IMR-90 (cell line): ENCODE measurements around the gene ITFG1. TPM values are rescaled to one million over a fixed set of nuclear protein-coding genes. Genes with fewer than 3 reads are reported as not detected.

Experiments
- ATAC-seq: fragments of 200-7000 bp; cut with Tn5 transposase; 2 replicates; pipeline ENCODE4 v1.9.1; 2020; ENCODE audit warnings: low read depth, mild to moderate bottlenecking, moderate library complexity
- BruUV-seq: library from RNA; stranded (reverse); fragments of 400-500 nt; replicated peaks from 2 replicates; lab custom pipeline; 2021; lab: Mats Ljungman, UMichigan
- CTCF ChIA-PET: fragments of 300-600 bp; formaldehyde crosslinking; extraction: SDS; loops from one replicate; lab custom pipeline; 2021; ENCODE audit warnings: antibody characterized with exemption; lab: Yijun Ruan, JAX
- POLR2A ChIA-PET: fragments of 300-600 bp; sonication (Branson Sonifier 250); formaldehyde crosslinking; loops from one replicate; lab custom pipeline; 2022; ENCODE audit warnings: antibody characterized with exemption; ENCODE audit not compliant: unreplicated experiment; lab: Charles Lee
- DNase-seq: peaks from one replicate; pipeline ENCODE4 v3.0.0; 2013
- H2AFZ ChIP-seq: replicated peaks from 2 replicates; pipeline ENCODE3; 2013; ENCODE audit warnings: low read length, mild to moderate bottlenecking; ENCODE audit not compliant: poor library complexity
- H2AK5ac ChIP-seq: 2 replicates; pipeline ENCODE4 v1.6.1; 2013; ENCODE audit warnings: low read depth, low read length, inconsistent platforms
- H2AK9ac ChIP-seq: replicated peaks from 2 replicates; pipeline ENCODE3; 2013; ENCODE audit warnings: mild to moderate bottlenecking, low read depth, low read length, moderate library complexity; ENCODE audit not compliant: poor library complexity
- H2BK120ac ChIP-seq: 2 replicates; pipeline ENCODE4 v1.6.1; 2013; ENCODE audit warnings: low read depth, low read length, inconsistent platforms
- H2BK15ac ChIP-seq: 3 replicates; pipeline ENCODE4 v1.6.1; 2013; ENCODE audit warnings: low read depth, low read length, inconsistent platforms
- H2BK20ac ChIP-seq: 2 replicates; pipeline ENCODE4 v1.6.1; 2013; ENCODE audit warnings: low read depth, mild to moderate bottlenecking, inconsistent platforms, low read length, moderate library complexity
- H2BK5ac ChIP-seq: 2 replicates; pipeline ENCODE4 v1.6.1; 2013; ENCODE audit warnings: mild to moderate bottlenecking, low read depth, low read length, inconsistent platforms; ENCODE audit not compliant: poor library complexity, severe bottlenecking
- H3K14ac ChIP-seq: replicated peaks from 2 replicates; pipeline ENCODE4 v1.6.1; 2013; ENCODE audit warnings: low read depth, low read length, inconsistent platforms
- H3K18ac ChIP-seq: 2 replicates; pipeline ENCODE4 v1.6.1; 2013; ENCODE audit warnings: low read depth, low read length, control low read depth
- H3K23ac ChIP-seq: 2 replicates; pipeline ENCODE4 v1.6.1; 2013; ENCODE audit warnings: low read depth, low read length, inconsistent platforms
- H3K27ac ChIP-seq: 2 replicates; pipeline ENCODE4 v1.5.1; 2013; ENCODE audit warnings: mild to moderate bottlenecking, control low read depth, low read length; ENCODE audit not compliant: insufficient read depth
- H3K27me3 ChIP-seq: 2 replicates; pipeline ENCODE4 v1.6.1; 2013; ENCODE audit warnings: low read length; ENCODE audit not compliant: control insufficient read depth, insufficient read depth
- H3K36me3 ChIP-seq: 2 replicates; pipeline ENCODE4 v1.6.1; 2013; ENCODE audit warnings: low read length, mixed read lengths; ENCODE audit not compliant: control insufficient read depth, insufficient read depth
- H3K4ac ChIP-seq: 2 replicates; pipeline ENCODE4 v1.6.1; 2013; ENCODE audit warnings: low read depth, low read length, inconsistent platforms
- H3K4me1 ChIP-seq: 2 replicates; pipeline ENCODE4 v1.6.1; 2013; ENCODE audit warnings: low read length, mixed read lengths; ENCODE audit not compliant: control insufficient read depth, insufficient read depth
- H3K4me2 ChIP-seq: 2 replicates; pipeline ENCODE4 v1.6.1; 2013; ENCODE audit warnings: low read depth, mild to moderate bottlenecking, control low read depth, low read length, moderate library complexity
- H3K4me3 ChIP-seq: 2 replicates; pipeline ENCODE4 v1.5.1; 2013; ENCODE audit warnings: low read depth, mild to moderate bottlenecking, control low read depth, low read length, moderate library complexity; ENCODE audit not compliant: insufficient read depth
- H3K56ac ChIP-seq: 2 replicates; pipeline ENCODE4 v1.6.1; 2013; ENCODE audit warnings: low read length, inconsistent platforms; ENCODE audit not compliant: insufficient read depth; ENCODE audit errors: extremely low read depth
- H3K79me1 ChIP-seq, 2 experiments: 2 replicates each; pipeline ENCODE4 v1.6.1; 2013; ENCODE audit warnings: low read length in 2 of 2, inconsistent platforms in 1 of 2, low read depth in 1 of 2
- H3K9ac ChIP-seq: 2 replicates; pipeline ENCODE4 v1.6.1; 2013; ENCODE audit warnings: low read depth, low read length, control low read depth
- H3K9me1 ChIP-seq: 2 replicates; pipeline ENCODE4 v1.6.1; 2013; ENCODE audit warnings: low read length, inconsistent platforms; ENCODE audit not compliant: insufficient read depth
- H3K9me3 ChIP-seq: 2 replicates; pipeline ENCODE4 v1.6.1; 2013; ENCODE audit warnings: low read length; ENCODE audit not compliant: control insufficient read depth, insufficient read depth
- H4K20me1 ChIP-seq: 2 replicates; pipeline ENCODE4 v1.6.1; 2013; ENCODE audit warnings: low read length, inconsistent platforms; ENCODE audit not compliant: insufficient read depth
- H4K5ac ChIP-seq: 2 replicates; pipeline ENCODE4 v1.6.1; 2013; ENCODE audit warnings: mild to moderate bottlenecking, low read depth, low read length, control low read depth
- H4K8ac ChIP-seq, 2 experiments: 2 replicates each; pipeline ENCODE4 v1.6.1; 2013; ENCODE audit warnings: low read depth in 2 of 2, low read length in 2 of 2, control low read depth in 1 of 2, inconsistent platforms in 1 of 2
- H4K91ac ChIP-seq: 2 replicates; pipeline ENCODE4 v1.6.1; 2013; ENCODE audit warnings: low read depth, low read length, inconsistent platforms; ENCODE audit not compliant: insufficient read depth
- BHLHE40 ChIP-seq: fragments of 150-350 bp; IDR thresholded peaks from 2 replicates; pipeline ENCODE4 v1.6.1; 2016; ENCODE audit warnings: mild to moderate bottlenecking, low read depth, low read length
- CEBPB ChIP-seq: IDR thresholded peaks from 2 replicates; pipeline ENCODE4 v1.6.1; 2012; ENCODE audit warnings: low read depth, low read length, improper control_type of control experiment
- CHD1 ChIP-seq: IDR thresholded peaks from 2 replicates; pipeline ENCODE4 v1.6.1; 2012; ENCODE audit warnings: low read depth, low read length, improper control_type of control experiment
- FOS ChIP-seq: fragments of 150-350 bp; IDR thresholded peaks from 2 replicates; pipeline ENCODE4 v1.6.1; 2016; ENCODE audit warnings: low read depth, low read length
- MAFK ChIP-seq: IDR thresholded peaks from 2 replicates; pipeline ENCODE4 v1.6.1; 2012; ENCODE audit warnings: low read depth, low read length, improper control_type of control experiment
- MAZ ChIP-seq: IDR thresholded peaks from 2 replicates; pipeline ENCODE4 v1.6.1; 2012; ENCODE audit warnings: low read depth, mild to moderate bottlenecking, low read length, improper control_type of control experiment, moderate library complexity, borderline replicate concordance
- MXI1 ChIP-seq: IDR thresholded peaks from 2 replicates; pipeline ENCODE4 v1.6.1; 2012; ENCODE audit warnings: low read depth, mild to moderate bottlenecking, low read length, moderate library complexity, borderline replicate concordance
- NFE2L2 ChIP-seq: fragments of 150-350 bp; IDR thresholded peaks from 2 replicates; pipeline ENCODE4 v1.6.1; 2016; ENCODE audit warnings: low read depth, mild to moderate bottlenecking, low read length
- POLR2A ChIP-seq: IDR thresholded peaks from 2 replicates; pipeline ENCODE4 v1.6.1; 2012; ENCODE audit warnings: mild to moderate bottlenecking, low read depth, low read length
- RAD21 ChIP-seq: IDR thresholded peaks from 2 replicates; pipeline ENCODE4 v1.6.1; 2012; ENCODE audit warnings: low read length, improper control_type of control experiment
- RCOR1 ChIP-seq: IDR thresholded peaks from 2 replicates; pipeline ENCODE4 v1.6.1; 2012; ENCODE audit warnings: mild to moderate bottlenecking, low read length, improper control_type of control experiment; ENCODE audit not compliant: insufficient replicate concordance
- RFX5 ChIP-seq: IDR thresholded peaks from 2 replicates; pipeline ENCODE4 v1.8.0; 2012; ENCODE audit warnings: low read depth, mild to moderate bottlenecking, low read length, moderate library complexity
- SMC3 ChIP-seq: fragments of 150-350 bp; IDR thresholded peaks from 2 replicates; pipeline ENCODE4 v1.6.1; 2016; ENCODE audit warnings: low read depth, mild to moderate bottlenecking, antibody characterized with exemption, low read length, moderate library complexity
- WGBS, 2 experiments: methylation state at CpG; one replicate each; pipeline versions ENCODE4 v1.1.5 to v1.1.7; 2013; ENCODE audit warnings: missing lambda C conversion rate in 2 of 2; ENCODE audit not compliant: insufficient read length in 1 of 2; ENCODE audit errors: extremely low coverage in 2 of 2; 5-methylcytosine and 5-hydroxymethylcytosine counted together
- dilution Hi-C: fragments of 300-500 bp; cut with HindIII; formaldehyde crosslinking; loops from one replicate; pipeline ENCODE4 v1.14.3; 2018; ENCODE audit warnings: low sequenced_read_pairs; ENCODE audit not compliant: unreplicated experiment
- in situ Hi-C: fragments of 300-500 bp; cut with MboI; formaldehyde crosslinking; loops from 3 replicates; pipeline ENCODE4 v1.14.3; 2019; ENCODE audit warnings: low sequenced_read_pairs, inconsistent platforms, mixed read lengths
- intact Hi-C: fragments of 100-400 bp; cut with micrococcal nuclease; formaldehyde crosslinking; loops from 2 replicates; pipeline ENCODE4 v1.10.0; 2022
- polyA plus RNA-seq, 3 experiments: library from polyadenylated mRNA; depleted of rRNA; stranded (reverse); fragments of >200 nt; gene quantifications; 2 replicates each; pipeline ENCODE4 v1.2.3, GENCODE V29; 2012; ENCODE audit warnings: low replicate concordance in 1 of 3
- total RNA-seq: library from RNA; depleted of rRNA; stranded (reverse); fragments of >200 nt; gene quantifications from 2 replicates; pipeline ENCODE4 v1.2.3, GENCODE V29; 2012
- TF ChIP-seq, protein P1 (sequence below): fragments of 150-350 bp; IDR thresholded peaks from 2 replicates; pipeline ENCODE4 v1.6.1; 2016; ENCODE audit warnings: low read depth, mild to moderate bottlenecking, low read length, moderate library complexity, borderline replicate concordance
- TF ChIP-seq, protein P2 (sequence below): fragments of 150-350 bp; IDR thresholded peaks from 2 replicates; pipeline ENCODE4 v1.6.1; 2017; ENCODE audit warnings: mild to moderate bottlenecking, antibody characterized with exemption, low read length, low read depth
- TF ChIP-seq, protein P3 (sequence below): conservative IDR thresholded peaks from 2 replicates; pipeline ENCODE4 v1.5.1; 2012; ENCODE audit warnings: mild to moderate bottlenecking, low read depth, low read length, improper control_type of control experiment

The ITFG1 gene
- total and polyA plus RNA-seq, 2 of the 4 experiments (the other 2 are of a cell fraction) = 54.3 to 60.4 TPM

DNA sequence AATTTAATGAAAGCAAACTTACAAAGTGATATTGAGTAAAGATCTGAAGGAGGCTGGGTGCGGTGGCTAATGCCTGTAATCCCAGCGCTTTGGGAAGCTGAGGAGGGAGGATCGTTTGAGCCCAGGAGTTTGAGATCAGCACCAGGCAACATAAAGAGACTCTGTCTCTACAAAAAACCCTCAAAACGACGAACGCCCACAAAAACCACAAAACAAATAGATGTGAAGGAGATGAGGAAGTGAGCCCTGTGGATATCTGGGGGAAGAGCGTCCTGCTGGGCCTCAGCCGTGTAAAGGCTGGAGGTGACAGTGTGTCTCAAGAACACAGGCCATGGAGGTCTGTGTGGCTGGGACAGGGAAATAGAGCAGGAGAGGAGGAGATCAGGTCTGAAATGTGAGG is 68.8 kb downstream of the ITFG1 start:
- H3K27me3 ChIP-seq = no peaks in the 10 kb centered on the region
- H3K4me2 ChIP-seq = no peak overlapping the region
- no peaks in the 10 kb centered on the region for H4K20me1 ChIP-seq
- H4K91ac ChIP-seq = no peak overlapping the region
- H3K9me3 ChIP-seq = no peaks in the 10 kb centered on the region
- H3K18ac ChIP-seq = no peak overlapping the region; the same call in 1 of the 2 replicates
- no peak overlapping the region for H2AFZ ChIP-seq
- no peak overlapping the region for H3K4ac ChIP-seq
- H3K79me1 ChIP-seq = 0 out of 4 replicates have a peak, but pooled peaks cover 0 to under 1% of the 10 kb centered on the region in 2 experiments
- DNase-seq = no peak
- peaks cover 4% of the 10 kb centered on the region for H3K36me3 ChIP-seq
- H4K5ac ChIP-seq = no peak overlapping the region
- dilution Hi-C loops = no loop called here
- no peak overlapping the region for H3K27ac ChIP-seq
- TF ChIP-seq BHLHE40 (no peak), CEBPB (no peak), FOS (no peak), RCOR1 (no peak), RFX5 (no peak), POLR2A (no peak), MXI1 (no peak), MAFK (no peak), CHD1 (no peak), NFE2L2 (no peak), RAD21 (no peak), SMC3 (no peak), MAZ (no peak)
- TF ChIP-seq, protein P1, sequence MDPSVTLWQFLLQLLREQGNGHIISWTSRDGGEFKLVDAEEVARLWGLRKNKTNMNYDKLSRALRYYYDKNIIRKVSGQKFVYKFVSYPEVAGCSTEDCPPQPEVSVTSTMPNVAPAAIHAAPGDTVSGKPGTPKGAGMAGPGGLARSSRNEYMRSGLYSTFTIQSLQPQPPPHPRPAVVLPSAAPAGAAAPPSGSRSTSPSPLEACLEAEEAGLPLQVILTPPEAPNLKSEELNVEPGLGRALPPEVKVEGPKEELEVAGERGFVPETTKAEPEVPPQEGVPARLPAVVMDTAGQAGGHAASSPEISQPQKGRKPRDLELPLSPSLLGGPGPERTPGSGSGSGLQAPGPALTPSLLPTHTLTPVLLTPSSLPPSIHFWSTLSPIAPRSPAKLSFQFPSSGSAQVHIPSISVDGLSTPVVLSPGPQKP = no peak
- TF ChIP-seq, protein P2, sequence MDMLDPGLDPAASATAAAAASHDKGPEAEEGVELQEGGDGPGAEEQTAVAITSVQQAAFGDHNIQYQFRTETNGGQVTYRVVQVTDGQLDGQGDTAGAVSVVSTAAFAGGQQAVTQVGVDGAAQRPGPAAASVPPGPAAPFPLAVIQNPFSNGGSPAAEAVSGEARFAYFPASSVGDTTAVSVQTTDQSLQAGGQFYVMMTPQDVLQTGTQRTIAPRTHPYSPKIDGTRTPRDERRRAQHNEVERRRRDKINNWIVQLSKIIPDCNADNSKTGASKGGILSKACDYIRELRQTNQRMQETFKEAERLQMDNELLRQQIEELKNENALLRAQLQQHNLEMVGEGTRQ = no peak
- TF ChIP-seq, protein P3, sequence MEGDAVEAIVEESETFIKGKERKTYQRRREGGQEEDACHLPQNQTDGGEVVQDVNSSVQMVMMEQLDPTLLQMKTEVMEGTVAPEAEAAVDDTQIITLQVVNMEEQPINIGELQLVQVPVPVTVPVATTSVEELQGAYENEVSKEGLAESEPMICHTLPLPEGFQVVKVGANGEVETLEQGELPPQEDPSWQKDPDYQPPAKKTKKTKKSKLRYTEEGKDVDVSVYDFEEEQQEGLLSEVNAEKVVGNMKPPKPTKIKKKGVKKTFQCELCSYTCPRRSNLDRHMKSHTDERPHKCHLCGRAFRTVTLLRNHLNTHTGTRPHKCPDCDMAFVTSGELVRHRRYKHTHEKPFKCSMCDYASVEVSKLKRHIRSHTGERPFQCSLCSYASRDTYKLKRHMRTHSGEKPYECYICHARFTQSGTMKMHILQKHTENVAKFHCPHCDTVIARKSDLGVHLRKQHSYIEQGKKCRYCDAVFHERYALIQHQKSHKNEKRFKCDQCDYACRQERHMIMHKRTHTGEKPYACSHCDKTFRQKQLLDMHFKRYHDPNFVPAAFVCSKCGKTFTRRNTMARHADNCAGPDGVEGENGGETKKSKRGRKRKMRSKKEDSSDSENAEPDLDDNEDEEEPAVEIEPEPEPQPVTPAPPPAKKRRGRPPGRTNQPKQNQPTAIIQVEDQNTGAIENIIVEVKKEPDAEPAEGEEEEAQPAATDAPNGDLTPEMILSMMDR = no peak
- H2BK120ac ChIP-seq = no peak overlapping the region
- in situ Hi-C loops = no loop called here
- no peaks in the 10 kb centered on the region for H3K4me1 ChIP-seq
- no peak overlapping the region for H2BK5ac ChIP-seq
- H3K9ac ChIP-seq = no peak overlapping the region
- ChIA-PET CTCF (no interaction called here), POLR2A (no interaction called here)
- no peak overlapping the region for H3K4me3 ChIP-seq
- peaks cover 3% of the 10 kb centered on the region; the same call in 1 of the 2 replicates for H3K9me1 ChIP-seq
- no peak overlapping the region for H4K8ac ChIP-seq
- H2BK15ac ChIP-seq = no peak overlapping the region
- BruUV-seq = no TSS peak
- H2AK5ac ChIP-seq = no peak overlapping the region
- H3K23ac ChIP-seq = no peak overlapping the region
- H3K14ac ChIP-seq = no peak overlapping the region
- H2AK9ac ChIP-seq = no peak overlapping the region
- H3K56ac ChIP-seq = no peak overlapping the region
- no CpG with 5 or more reads among the region's 8 CpGs for WGBS, 2 experiments
- no peak for ATAC-seq
- intact Hi-C loops = no loop called here
- H2BK20ac ChIP-seq = no peak overlapping the region
